H9 (cell line): ENCODE data around the gene CTIF. TPM values are rescaled to one million over a fixed set of nuclear protein-coding genes. Genes with fewer than 3 reads are reported as not detected.

Source experiments
- DNase-seq: peaks from one replicate; pipeline ENCODE4 v3.0.0-alpha.2; 2017
- H2AFZ ChIP-seq: one replicate; pipeline ENCODE4 v1.6.1; 2013; ENCODE audit warnings: mild to moderate bottlenecking, low read length, control low read depth, moderate library complexity
- H2AK5ac ChIP-seq: 2 replicates; pipeline ENCODE4 v1.6.1; 2013; ENCODE audit warnings: low read length, control low read depth, mixed read lengths; ENCODE audit not compliant: insufficient read length
- H2BK120ac ChIP-seq: one replicate; pipeline ENCODE4 v1.6.1; 2013; ENCODE audit warnings: low read depth, mild to moderate bottlenecking, low read length, control low read depth, inconsistent platforms; ENCODE audit not compliant: poor library complexity, severe bottlenecking
- H2BK12ac ChIP-seq: 2 replicates; pipeline ENCODE4 v1.6.1; 2013; ENCODE audit warnings: low read length, control low read depth, mixed read lengths, low read depth; ENCODE audit not compliant: insufficient read length
- H2BK15ac ChIP-seq: 2 replicates; pipeline ENCODE4 v1.6.1; 2013; ENCODE audit warnings: low read depth, low read length, control low read depth
- H2BK20ac ChIP-seq: one replicate; pipeline ENCODE4 v1.6.1; 2013; ENCODE audit warnings: low read depth, mild to moderate bottlenecking, low read length, control low read depth, inconsistent platforms; ENCODE audit not compliant: poor library complexity, severe bottlenecking
- H2BK5ac ChIP-seq: 2 replicates; pipeline ENCODE4 v1.6.1; 2013; ENCODE audit warnings: low read length, control low read depth, mixed read lengths; ENCODE audit not compliant: insufficient read length
- H3K14ac ChIP-seq: 2 replicates; pipeline ENCODE4 v1.6.1; 2013; ENCODE audit warnings: low read length, control low read depth; ENCODE audit not compliant: insufficient read depth
- H3K18ac ChIP-seq: 2 replicates; pipeline ENCODE4 v1.6.1; 2013; ENCODE audit warnings: low read depth, mild to moderate bottlenecking, mixed read lengths, low read length, control low read depth; ENCODE audit not compliant: insufficient read length
- H3K23ac ChIP-seq: 2 replicates; pipeline ENCODE4 v1.6.1; 2013; ENCODE audit warnings: low read length, control low read depth, mixed read lengths, low read depth; ENCODE audit not compliant: insufficient read length
- H3K23me2 ChIP-seq: 2 replicates; pipeline ENCODE4 v1.6.1; 2013; ENCODE audit warnings: low read depth, mild to moderate bottlenecking, mixed read lengths, low read length, control low read depth; ENCODE audit not compliant: insufficient read length, poor library complexity, severe bottlenecking
- H3K27ac ChIP-seq: 2 replicates; pipeline ENCODE4 v1.5.1; 2013; ENCODE audit warnings: low read length, control low read depth, mixed read lengths, low read depth; ENCODE audit not compliant: insufficient read length
- H3K27me3 ChIP-seq: 2 replicates; pipeline ENCODE4 v1.6.1; 2013; ENCODE audit warnings: low read length, control low read depth, inconsistent platforms; ENCODE audit not compliant: insufficient read depth
- H3K4ac ChIP-seq: 2 replicates; pipeline ENCODE4 v1.6.1; 2013; ENCODE audit warnings: low read depth, mild to moderate bottlenecking, control low read depth, inconsistent platforms, low read length, moderate library complexity
- H3K4me1 ChIP-seq: 2 replicates; pipeline ENCODE4 v1.6.1; 2013; ENCODE audit warnings: low read length, control low read depth, inconsistent platforms; ENCODE audit not compliant: insufficient read depth
- H3K4me2 ChIP-seq: 2 replicates; pipeline ENCODE4 v1.6.1; 2013; ENCODE audit warnings: low read length, control low read depth, mixed read lengths; ENCODE audit not compliant: insufficient read length, insufficient read depth
- H3K56ac ChIP-seq: 2 replicates; pipeline ENCODE4 v1.6.1; 2013; ENCODE audit warnings: low read depth, mild to moderate bottlenecking, mixed read lengths, low read length, control low read depth; ENCODE audit not compliant: insufficient read length
- H3K79me1 ChIP-seq: 2 replicates; pipeline ENCODE4 v1.6.1; 2013; ENCODE audit warnings: low read depth, mild to moderate bottlenecking, moderate library complexity, low read length, control low read depth, inconsistent platforms; ENCODE audit not compliant: insufficient read depth, poor library complexity, severe bottlenecking
- H3K79me2 ChIP-seq: 2 replicates; pipeline ENCODE4 v1.6.1; 2013; ENCODE audit warnings: low read length, control low read depth, inconsistent platforms; ENCODE audit not compliant: insufficient read depth
- H3K9ac ChIP-seq: 2 replicates; pipeline ENCODE4 v1.6.1; 2013; ENCODE audit warnings: low read length, control low read depth, mixed read lengths; ENCODE audit not compliant: insufficient read length; ENCODE audit errors: extremely low read depth
- H3K9me3 ChIP-seq: one replicate; pipeline ENCODE4 v1.6.1; 2013; ENCODE audit warnings: low read depth, low read length, inconsistent platforms; ENCODE audit not compliant: control insufficient read depth
- H3T11ph ChIP-seq: one replicate; pipeline ENCODE4 v1.6.1; 2013; ENCODE audit warnings: mild to moderate bottlenecking, low read length, control low read depth, inconsistent platforms
- H4K20me1 ChIP-seq: one replicate; pipeline ENCODE4 v1.6.1; 2013; ENCODE audit not compliant: control insufficient read depth, insufficient read length, insufficient read depth
- H4K5ac ChIP-seq: 2 replicates; pipeline ENCODE4 v1.6.1; 2013; ENCODE audit warnings: low read depth, mild to moderate bottlenecking, mixed read lengths, low read length, control low read depth; ENCODE audit not compliant: insufficient read length
- H4K8ac ChIP-seq: replicated peaks from 2 replicates; pipeline ENCODE4 v1.6.1; 2013; ENCODE audit warnings: low read length, control low read depth, mixed read lengths, low read depth; ENCODE audit not compliant: insufficient read length
- H4K91ac ChIP-seq: 2 replicates; pipeline ENCODE4 v1.6.1; 2013; ENCODE audit warnings: low read depth, mild to moderate bottlenecking, moderate library complexity, mixed read lengths, low read length, control low read depth; ENCODE audit not compliant: insufficient read length
- H3K27ac Mint-ChIP-seq, 3 experiments: 2 replicates in 2 of 3; 3 replicates in 1 of 3; pipeline ENCODE4 v1.8.0; 2020 to 2021; ENCODE audit warnings: mixed read lengths in 3 of 3, mild to moderate bottlenecking in 1 of 3, moderate library complexity in 1 of 3
- H3K27me3 Mint-ChIP-seq: 2 replicates; pipeline ENCODE4 v1.8.0; 2021; ENCODE audit warnings: low read depth, mild to moderate bottlenecking, moderate library complexity, mixed read lengths
- H3K36me3 Mint-ChIP-seq, 3 experiments: 2 replicates in 2 of 3; 3 replicates in 1 of 3; pipeline ENCODE4 v1.8.0; 2020 to 2021; ENCODE audit warnings: low read depth in 3 of 3, mixed read lengths in 3 of 3; ENCODE audit not compliant: insufficient read depth in 1 of 3
- H3K4me1 Mint-ChIP-seq, 2 experiments: 2 replicates each; pipeline ENCODE4 v1.8.0; 2020; ENCODE audit warnings: mixed read lengths in 2 of 2
- H3K4me3 Mint-ChIP-seq, 2 experiments: 2 replicates in 1 of 2; 3 replicates in 1 of 2; pipeline ENCODE4 v1.8.0; 2020 to 2021; ENCODE audit warnings: mild to moderate bottlenecking in 2 of 2, mixed read lengths in 2 of 2, moderate library complexity in 1 of 2
- H3K9me3 Mint-ChIP-seq, 2 experiments: 2 replicates in 1 of 2; 3 replicates in 1 of 2; pipeline ENCODE4 v1.8.0; 2020; ENCODE audit warnings: mild to moderate bottlenecking in 2 of 2, mixed read lengths in 2 of 2, moderate library complexity in 1 of 2
- WGBS: extraction: QIAGEN DNeasy Blood & Tissue Kit; methylation state at CpG from one replicate; pipeline ENCODE4 v1.1.7; 2013; ENCODE audit warnings: missing lambda C conversion rate, low lambda C conversion rate, mixed read lengths; ENCODE audit not compliant: insufficient read length; ENCODE audit errors: extremely low coverage; 5-methylcytosine and 5-hydroxymethylcytosine counted together
- total RNA-seq: library from RNA; stranded (reverse); gene quantifications from 2 replicates; pipeline ENCODE4 v1.2.1, GENCODE V29; 2021
- TF ChIP-seq, protein P1 (sequence below): fragments of 200-600 bp; sonication (generic); conservative IDR thresholded peaks from 3 replicates; pipeline ENCODE4 v1.8.0; 2021; ENCODE audit warnings: antibody characterized with exemption, mild to moderate bottlenecking

Gene CTIF
- total RNA-seq, 1 experiment from 2014 or later = 15.8 TPM

DNA sequence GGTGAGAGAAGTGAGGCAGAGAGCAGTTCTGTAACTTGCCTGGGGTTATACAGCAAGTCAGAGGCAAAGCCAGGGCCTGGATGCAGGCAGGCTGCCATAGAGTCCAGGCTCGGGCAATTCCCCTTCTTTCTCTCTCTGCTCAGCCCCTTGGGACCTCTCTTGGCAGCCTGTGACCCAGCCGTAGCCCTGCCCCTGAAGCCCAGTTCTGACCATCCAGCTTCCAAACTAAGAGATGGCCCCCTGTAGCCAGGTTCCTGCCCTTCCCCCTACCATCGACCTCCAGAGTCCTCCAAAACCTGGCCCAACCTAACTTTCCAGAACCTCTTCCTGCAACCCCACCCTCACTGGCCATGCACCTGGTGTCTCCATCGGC is 201.2 kb downstream of the CTIF start:
- Histone ChIP-seq H2BK15ac (no peak overlapping the region), H3K18ac (no peak overlapping the region), H3K56ac (no peak overlapping the region), H2BK5ac (no peak overlapping the region), H2AK5ac (no peak overlapping the region), H2BK12ac (no peak overlapping the region), H4K20me1 (no peaks in the 10 kb centered on the region), H3K4ac (no peak overlapping the region), H3T11ph (no peak overlapping the region), H3K27me3 (no peaks in the 10 kb centered on the region), H3K9ac (no peak overlapping the region), H3K4me2 (no peak overlapping the region), H2BK20ac (no peak overlapping the region), H2AFZ (no peak overlapping the region), H3K14ac (no peak overlapping the region), H3K4me1 (peaks cover 2% of the 10 kb centered on the region; the same call in 1 of the 2 replicates), H4K5ac (no peak overlapping the region), H3K23me2 (no peaks in the 10 kb centered on the region), H3K9me3 (no peaks in the 10 kb centered on the region), H3K23ac (no peak overlapping the region), H4K91ac (no peak overlapping the region), H3K79me1 (no peaks in the 10 kb centered on the region), H4K8ac (no peak overlapping the region), H2BK120ac (no peak overlapping the region), H3K27ac (no peak overlapping the region), H3K79me2 (no peaks in the 10 kb centered on the region)
- H3K27me3 Mint-ChIP-seq = no peaks in the 10 kb centered on the region; the same call in 1 of the 2 replicates
- peak overlapping the region in 1 of 3 experiments; percentile 27; a peak in 1 of 7 replicates for H3K27ac Mint-ChIP-seq
- peaks cover 3 to 4% of the 10 kb centered on the region in 2 experiments for H3K4me1 Mint-ChIP-seq
- H3K36me3 Mint-ChIP-seq = no peaks in the 10 kb centered on the region
- DNase-seq = no peak
- TF ChIP-seq, protein P1, sequence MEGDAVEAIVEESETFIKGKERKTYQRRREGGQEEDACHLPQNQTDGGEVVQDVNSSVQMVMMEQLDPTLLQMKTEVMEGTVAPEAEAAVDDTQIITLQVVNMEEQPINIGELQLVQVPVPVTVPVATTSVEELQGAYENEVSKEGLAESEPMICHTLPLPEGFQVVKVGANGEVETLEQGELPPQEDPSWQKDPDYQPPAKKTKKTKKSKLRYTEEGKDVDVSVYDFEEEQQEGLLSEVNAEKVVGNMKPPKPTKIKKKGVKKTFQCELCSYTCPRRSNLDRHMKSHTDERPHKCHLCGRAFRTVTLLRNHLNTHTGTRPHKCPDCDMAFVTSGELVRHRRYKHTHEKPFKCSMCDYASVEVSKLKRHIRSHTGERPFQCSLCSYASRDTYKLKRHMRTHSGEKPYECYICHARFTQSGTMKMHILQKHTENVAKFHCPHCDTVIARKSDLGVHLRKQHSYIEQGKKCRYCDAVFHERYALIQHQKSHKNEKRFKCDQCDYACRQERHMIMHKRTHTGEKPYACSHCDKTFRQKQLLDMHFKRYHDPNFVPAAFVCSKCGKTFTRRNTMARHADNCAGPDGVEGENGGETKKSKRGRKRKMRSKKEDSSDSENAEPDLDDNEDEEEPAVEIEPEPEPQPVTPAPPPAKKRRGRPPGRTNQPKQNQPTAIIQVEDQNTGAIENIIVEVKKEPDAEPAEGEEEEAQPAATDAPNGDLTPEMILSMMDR = no peak
- no CpG with 5 or more reads among the region's 4 CpGs for WGBS
- H3K9me3 Mint-ChIP-seq = no peaks in the 10 kb centered on the region
- H3K4me3 Mint-ChIP-seq = no peak overlapping the region
